ENCODE measurements around the gene BMP10. TPM values are rescaled to one million over a fixed set of nuclear protein-coding genes. Genes with fewer than 3 reads are reported as not detected.

The BMP10 gene
- total RNA-seq, 1 experiment from 2014 or later = not detected

DNA sequence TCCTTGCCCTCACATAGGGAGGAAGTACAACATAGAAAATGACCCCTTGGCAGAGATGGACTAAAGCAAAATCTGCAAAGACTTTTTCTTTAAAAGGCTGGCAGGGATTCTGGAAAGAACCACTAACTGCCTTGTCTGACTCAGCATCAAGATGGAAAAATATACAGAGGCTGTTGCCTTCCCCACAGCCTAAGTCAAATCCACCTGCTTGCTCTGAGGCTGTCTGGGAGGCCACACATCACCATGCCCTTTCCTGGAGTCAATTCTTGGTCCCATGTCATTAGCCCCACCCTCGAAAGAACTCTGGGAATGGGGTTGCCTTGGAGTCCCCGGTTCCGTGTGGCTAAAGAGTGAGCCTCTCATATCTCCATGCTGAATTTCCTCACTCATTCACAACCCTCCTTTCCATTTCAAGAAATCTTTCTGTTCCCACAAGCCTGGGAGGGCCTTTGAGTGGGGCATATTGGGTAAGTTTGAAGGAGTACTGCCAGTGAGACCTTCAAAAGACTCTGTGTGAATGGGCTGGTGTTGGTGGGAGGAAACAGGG, 39.4 kb downstream of the BMP10 start:
- no peak overlapping the region for H2AFZ ChIP-seq (ENCODE audit: low read length)
- no peak overlapping the region for H3K4me3 ChIP-seq (ENCODE audit: low read length)
- H3K4me2 ChIP-seq (ENCODE audit: low read length) = peak overlapping the region; percentile 22; the same call in 1 of the 2 replicates
- ChIA-PET POLR2A (ENCODE audit: unreplicated experiment) (no interaction called here), CTCF (no interaction called here)
- no peaks in the 10 kb centered on the region for H3K36me3 ChIP-seq (ENCODE audit: low read depth, low read length)
- DNase-seq (no peak), ATAC-seq (no peak; the same call in 1 of the 2 replicates)
- no peaks in the 10 kb centered on the region for H3K27me3 ChIP-seq (ENCODE audit: low read length)
- BruUV-seq (replicated peaks) = no TSS peak
- H3K9me3 ChIP-seq (ENCODE audit: low read length) = no peaks in the 10 kb centered on the region
- H4K20me1 ChIP-seq (ENCODE audit: low read length) = no peaks in the 10 kb centered on the region
- no peaks in the 10 kb centered on the region for H3K79me2 ChIP-seq (ENCODE audit: low read length)
- no peaks in the 10 kb centered on the region for H3F3A ChIP-seq (ENCODE audit: low read length, unreplicated experiment)
- intact Hi-C loops (cut with micrococcal nuclease) = no loop called here
- H3K4me1 ChIP-seq (ENCODE audit: insufficient read depth, low read length) = peaks cover 26% of the 10 kb centered on the region
- H3K9ac ChIP-seq (ENCODE audit: low read length) = no peak overlapping the region
- no peaks in the 10 kb centered on the region for H3K9me2 ChIP-seq (replicated peaks; ENCODE audit: low read length)
- TF ChIP-seq, protein P1, sequence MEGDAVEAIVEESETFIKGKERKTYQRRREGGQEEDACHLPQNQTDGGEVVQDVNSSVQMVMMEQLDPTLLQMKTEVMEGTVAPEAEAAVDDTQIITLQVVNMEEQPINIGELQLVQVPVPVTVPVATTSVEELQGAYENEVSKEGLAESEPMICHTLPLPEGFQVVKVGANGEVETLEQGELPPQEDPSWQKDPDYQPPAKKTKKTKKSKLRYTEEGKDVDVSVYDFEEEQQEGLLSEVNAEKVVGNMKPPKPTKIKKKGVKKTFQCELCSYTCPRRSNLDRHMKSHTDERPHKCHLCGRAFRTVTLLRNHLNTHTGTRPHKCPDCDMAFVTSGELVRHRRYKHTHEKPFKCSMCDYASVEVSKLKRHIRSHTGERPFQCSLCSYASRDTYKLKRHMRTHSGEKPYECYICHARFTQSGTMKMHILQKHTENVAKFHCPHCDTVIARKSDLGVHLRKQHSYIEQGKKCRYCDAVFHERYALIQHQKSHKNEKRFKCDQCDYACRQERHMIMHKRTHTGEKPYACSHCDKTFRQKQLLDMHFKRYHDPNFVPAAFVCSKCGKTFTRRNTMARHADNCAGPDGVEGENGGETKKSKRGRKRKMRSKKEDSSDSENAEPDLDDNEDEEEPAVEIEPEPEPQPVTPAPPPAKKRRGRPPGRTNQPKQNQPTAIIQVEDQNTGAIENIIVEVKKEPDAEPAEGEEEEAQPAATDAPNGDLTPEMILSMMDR (conservative IDR thresholded peaks at IDR 0.05; ENCODE audit: low read depth, low read length) = no peak
- TF ChIP-seq EZH2phosphoT487 (IDR thresholded peaks at IDR 0.05; ENCODE audit: borderline replicate concordance, low read length) (no peak), EZH2 (IDR thresholded peaks at IDR 0.05; ENCODE audit: low read length, unreplicated experiment) (no peak)
- H3K27ac ChIP-seq (ENCODE audit: low read length) = no peak overlapping the region

DNA sequence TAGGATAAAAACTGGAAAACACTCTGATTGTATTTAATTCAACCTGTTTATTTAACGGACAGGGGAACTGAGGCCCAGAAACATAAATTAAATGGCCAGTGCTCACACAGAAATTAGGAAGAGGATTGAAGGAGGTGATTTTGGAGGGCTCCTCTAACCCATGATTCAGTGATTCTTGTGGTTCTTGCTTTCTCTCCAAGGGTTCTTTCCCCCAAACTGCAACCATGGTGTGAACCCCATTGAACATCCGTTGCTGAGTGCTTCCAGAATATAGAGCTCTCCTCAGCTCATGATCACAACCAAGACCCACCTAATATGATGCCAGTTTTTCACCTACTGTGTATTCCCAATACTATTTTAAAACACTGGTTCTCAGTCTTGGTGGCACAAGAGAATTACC, 41.4 kb downstream of the BMP10 start:
- no peaks in the 10 kb centered on the region for H3K9me2 ChIP-seq (replicated peaks; ENCODE audit: low read length)
- no peak overlapping the region for H2AFZ ChIP-seq (ENCODE audit: low read length)
- no peaks in the 10 kb centered on the region for H3K79me2 ChIP-seq (ENCODE audit: low read length)
- no peaks in the 10 kb centered on the region for H3K9me3 ChIP-seq (ENCODE audit: low read length)
- H3K4me2 ChIP-seq (ENCODE audit: low read length) = peak overlapping the region; percentile 62
- ChIA-PET CTCF (interaction anchor here (0.7 kb wide), 1 partner anchor 97 kb away, joined by 3 read pairs; no protein-coding TSS in a partner anchor), POLR2A (ENCODE audit: unreplicated experiment) (no interaction called here)
- DNase-seq (no peak), ATAC-seq (no peak)
- H3K36me3 ChIP-seq (ENCODE audit: low read depth, low read length) = no peaks in the 10 kb centered on the region
- no TSS peak for BruUV-seq (replicated peaks)
- peaks cover 30% of the 10 kb centered on the region for H3K4me1 ChIP-seq (ENCODE audit: insufficient read depth, low read length)
- intact Hi-C loops (cut with micrococcal nuclease) = no loop called here
- no peaks in the 10 kb centered on the region for H3F3A ChIP-seq (ENCODE audit: low read length, unreplicated experiment)
- no peak overlapping the region for H3K4me3 ChIP-seq (ENCODE audit: low read length)
- no peaks in the 10 kb centered on the region for H3K27me3 ChIP-seq (ENCODE audit: low read length)
- H3K9ac ChIP-seq (ENCODE audit: low read length) = no peak overlapping the region
- H3K27ac ChIP-seq (ENCODE audit: low read length) = no peak overlapping the region
- H4K20me1 ChIP-seq (ENCODE audit: low read length) = no peaks in the 10 kb centered on the region
- TF ChIP-seq EZH2phosphoT487 (IDR thresholded peaks at IDR 0.05; ENCODE audit: borderline replicate concordance, low read length) (no peak), EZH2 (IDR thresholded peaks at IDR 0.05; ENCODE audit: low read length, unreplicated experiment) (no peak)
- TF ChIP-seq, protein P1 (conservative IDR thresholded peaks at IDR 0.05; ENCODE audit: low read depth, low read length) = no peak

DNA sequence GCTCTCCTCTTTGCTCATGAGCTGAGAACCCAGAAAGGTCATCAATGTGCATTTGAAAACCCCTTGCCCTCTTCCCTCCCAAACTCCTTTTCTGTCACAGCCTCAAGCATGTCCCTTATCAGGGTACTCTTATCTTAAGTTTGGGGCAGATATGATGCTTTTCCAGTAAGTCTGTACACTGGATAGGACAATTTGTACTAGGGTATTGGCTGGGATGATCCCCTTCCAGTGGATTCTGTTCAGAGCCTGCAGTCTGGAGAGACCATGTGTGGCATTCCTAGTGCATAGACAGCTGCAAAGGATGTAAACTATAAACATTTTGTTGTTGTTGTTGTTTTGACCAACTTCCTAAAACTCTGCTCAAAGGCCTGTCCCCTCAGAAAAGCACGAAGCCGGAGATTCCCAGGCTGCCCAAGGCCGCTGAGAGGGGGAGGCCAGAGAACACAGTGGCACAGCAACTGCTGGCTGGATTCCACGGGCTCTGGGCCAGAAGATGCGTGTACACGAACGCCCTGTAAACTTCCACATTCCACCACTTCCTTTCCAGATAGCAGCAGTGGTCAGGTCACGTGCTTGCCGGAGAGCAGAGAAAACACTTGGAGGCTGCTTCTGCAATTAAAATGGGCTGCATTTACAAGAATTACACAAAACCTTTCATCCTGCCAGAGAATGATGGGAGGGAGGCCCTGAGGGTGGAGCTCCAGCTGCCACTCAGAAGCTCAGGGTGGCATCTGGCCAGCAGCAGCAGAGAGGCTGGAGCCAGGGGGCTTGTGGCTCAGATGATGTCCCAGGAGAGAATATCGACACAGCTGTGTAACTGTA, 42.1 kb downstream of the BMP10 start:
- BruUV-seq (replicated peaks) = no TSS peak
- Histone ChIP-seq H3F3A (ENCODE audit: low read length, unreplicated experiment) (no peaks in the 10 kb centered on the region), H3K79me2 (ENCODE audit: low read length) (no peaks in the 10 kb centered on the region), H3K4me3 (ENCODE audit: low read length) (no peak overlapping the region; the same call in 1 of the 2 replicates), H3K4me2 (ENCODE audit: low read length) (peak overlapping the region; percentile 62), H3K27me3 (ENCODE audit: low read length) (no peaks in the 10 kb centered on the region), H3K27ac (ENCODE audit: low read length) (no peak overlapping the region), H3K4me1 (ENCODE audit: insufficient read depth, low read length) (peaks cover 32% of the 10 kb centered on the region), H3K9me2 (replicated peaks; ENCODE audit: low read length) (no peaks in the 10 kb centered on the region), H3K36me3 (ENCODE audit: low read depth, low read length) (no peaks in the 10 kb centered on the region), H2AFZ (ENCODE audit: low read length) (no peak overlapping the region), H3K9ac (ENCODE audit: low read length) (no peak overlapping the region), H3K9me3 (ENCODE audit: low read length) (no peaks in the 10 kb centered on the region), H4K20me1 (ENCODE audit: low read length) (no peaks in the 10 kb centered on the region)
- ChIA-PET POLR2A (ENCODE audit: unreplicated experiment) (no interaction called here), CTCF (interaction anchor here (0.7 kb wide), 1 partner anchor 97 kb away, joined by 3 read pairs; no protein-coding TSS in a partner anchor)
- peak; percentile 87 for ATAC-seq
- intact Hi-C loops (cut with micrococcal nuclease) = no loop called here
- TF ChIP-seq, protein P1 (conservative IDR thresholded peaks at IDR 0.05; ENCODE audit: low read depth, low read length) = no peak
- TF ChIP-seq EZH2phosphoT487 (IDR thresholded peaks at IDR 0.05; ENCODE audit: borderline replicate concordance, low read length) (no peak), EZH2 (IDR thresholded peaks at IDR 0.05; ENCODE audit: low read length, unreplicated experiment) (no peak)
- peak; percentile 95 for DNase-seq

Measured in PC-3 (cell line).